SU-DHL-6 (cell line): ENCODE results near the gene CDYL2.

Source experiments
- EZH2phosphoT487 ChIP-seq: fragments of 200-600 bp; sonication (generic), shearing (Covaris generic); conservative IDR thresholded peaks from 2 replicates; pipeline ENCODE4 v1.6.1; 2018; ENCODE audit warnings: mild to moderate bottlenecking, antibody characterized with exemption, low read length, moderate library complexity, mixed read lengths
- TF ChIP-seq, protein P1 (sequence below): fragments of 200-600 bp; sonication (generic); IDR thresholded peaks from one replicate; pipeline ENCODE4 v1.5.1; 2017; ENCODE audit warnings: antibody characterized with exemption, mild to moderate bottlenecking, low read length, moderate library complexity; ENCODE audit not compliant: insufficient read depth, poor library complexity, severe bottlenecking

DNA sequence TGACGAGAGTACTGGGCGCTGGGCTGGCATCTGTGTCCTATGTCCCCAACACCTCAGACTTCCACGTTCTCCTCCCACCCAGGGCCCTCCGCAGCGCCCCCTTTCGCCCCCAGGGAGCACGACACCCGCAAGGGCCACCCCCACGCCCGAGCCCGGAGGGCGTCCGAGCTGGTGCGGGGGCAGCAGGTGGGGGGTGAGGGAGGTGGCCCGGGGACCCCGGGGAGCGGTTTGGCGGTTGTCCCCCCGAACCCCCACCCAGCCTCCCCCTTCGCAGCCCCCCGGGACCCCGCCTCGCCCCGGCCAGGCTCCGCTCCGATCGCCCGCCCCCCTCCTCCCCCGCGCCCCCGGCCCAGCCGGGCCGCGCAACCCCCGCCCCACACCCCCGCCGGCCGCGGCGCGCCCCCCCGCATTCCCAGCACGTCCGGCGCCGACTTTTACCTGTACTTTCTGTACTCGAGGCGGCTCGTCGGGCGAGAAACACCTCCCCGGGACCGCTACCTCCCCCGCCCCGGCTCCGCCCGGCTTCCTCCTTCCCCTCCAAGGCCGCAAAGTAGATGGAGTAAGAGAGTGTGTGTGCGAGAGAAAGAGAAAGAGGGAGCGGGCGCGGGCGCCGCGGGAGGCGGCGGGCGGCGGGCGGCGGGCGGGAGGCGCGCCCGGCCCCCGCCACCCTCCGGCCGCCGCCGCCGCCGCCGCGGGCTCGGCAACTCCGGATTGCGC lies 901 bp downstream of the CDYL2 start:
- TF ChIP-seq, protein P1, sequence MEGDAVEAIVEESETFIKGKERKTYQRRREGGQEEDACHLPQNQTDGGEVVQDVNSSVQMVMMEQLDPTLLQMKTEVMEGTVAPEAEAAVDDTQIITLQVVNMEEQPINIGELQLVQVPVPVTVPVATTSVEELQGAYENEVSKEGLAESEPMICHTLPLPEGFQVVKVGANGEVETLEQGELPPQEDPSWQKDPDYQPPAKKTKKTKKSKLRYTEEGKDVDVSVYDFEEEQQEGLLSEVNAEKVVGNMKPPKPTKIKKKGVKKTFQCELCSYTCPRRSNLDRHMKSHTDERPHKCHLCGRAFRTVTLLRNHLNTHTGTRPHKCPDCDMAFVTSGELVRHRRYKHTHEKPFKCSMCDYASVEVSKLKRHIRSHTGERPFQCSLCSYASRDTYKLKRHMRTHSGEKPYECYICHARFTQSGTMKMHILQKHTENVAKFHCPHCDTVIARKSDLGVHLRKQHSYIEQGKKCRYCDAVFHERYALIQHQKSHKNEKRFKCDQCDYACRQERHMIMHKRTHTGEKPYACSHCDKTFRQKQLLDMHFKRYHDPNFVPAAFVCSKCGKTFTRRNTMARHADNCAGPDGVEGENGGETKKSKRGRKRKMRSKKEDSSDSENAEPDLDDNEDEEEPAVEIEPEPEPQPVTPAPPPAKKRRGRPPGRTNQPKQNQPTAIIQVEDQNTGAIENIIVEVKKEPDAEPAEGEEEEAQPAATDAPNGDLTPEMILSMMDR, result peak; percentile 34
- TF ChIP-seq EZH2phosphoT487, result no peak
